GM19452 (cell line): ENCODE measurements around the gene CYGB.

ENCODE experiments used
- ATAC-seq: cut with Tn5 transposase; IDR thresholded peaks from one replicate; pipeline ENCODE4 v1.9.1; 2021; ENCODE audit not compliant: unreplicated experiment

The CYGB gene

DNA sequence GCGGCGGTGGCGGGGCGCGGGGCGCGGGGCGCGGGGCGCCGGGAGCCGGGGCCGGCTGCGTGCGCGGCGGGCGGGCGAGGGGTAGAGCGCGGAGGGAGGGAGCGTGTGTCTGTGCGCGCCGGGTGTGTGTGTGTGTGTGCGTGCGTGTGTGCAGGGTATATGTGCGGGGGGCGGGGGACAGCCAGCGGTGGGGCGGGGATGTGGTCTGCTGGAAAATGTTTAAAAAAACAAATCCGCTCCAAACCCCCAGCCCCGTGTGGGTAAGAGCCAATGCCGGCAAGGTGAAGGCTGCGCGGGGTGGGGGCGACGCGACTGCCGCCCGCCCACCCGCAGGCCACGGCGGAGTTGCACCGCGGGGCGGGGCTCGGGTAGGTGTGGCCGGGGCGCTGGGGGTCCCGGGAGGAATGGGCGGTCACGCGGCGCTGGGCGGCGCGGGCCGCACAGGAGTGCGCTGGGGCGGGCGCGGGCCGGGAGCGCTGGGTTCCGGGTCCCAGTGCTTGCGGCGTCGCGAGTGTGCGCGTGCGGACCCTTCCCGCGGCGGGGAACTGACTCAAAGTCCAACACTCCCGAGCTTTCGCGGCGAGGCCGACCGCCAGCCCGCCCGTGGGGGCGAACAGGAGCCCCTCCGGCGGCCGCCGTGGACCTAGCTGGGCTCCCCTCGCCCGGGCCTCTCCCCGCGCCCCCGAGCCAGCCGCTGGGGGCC is at the start of gene CYGB:
CYGB (minus strand) TSS at position 132 of the 703 bp plus-strand sequence. CDS start 167 bp downstream, outside the sequence.
- ATAC-seq: no peak

DNA sequence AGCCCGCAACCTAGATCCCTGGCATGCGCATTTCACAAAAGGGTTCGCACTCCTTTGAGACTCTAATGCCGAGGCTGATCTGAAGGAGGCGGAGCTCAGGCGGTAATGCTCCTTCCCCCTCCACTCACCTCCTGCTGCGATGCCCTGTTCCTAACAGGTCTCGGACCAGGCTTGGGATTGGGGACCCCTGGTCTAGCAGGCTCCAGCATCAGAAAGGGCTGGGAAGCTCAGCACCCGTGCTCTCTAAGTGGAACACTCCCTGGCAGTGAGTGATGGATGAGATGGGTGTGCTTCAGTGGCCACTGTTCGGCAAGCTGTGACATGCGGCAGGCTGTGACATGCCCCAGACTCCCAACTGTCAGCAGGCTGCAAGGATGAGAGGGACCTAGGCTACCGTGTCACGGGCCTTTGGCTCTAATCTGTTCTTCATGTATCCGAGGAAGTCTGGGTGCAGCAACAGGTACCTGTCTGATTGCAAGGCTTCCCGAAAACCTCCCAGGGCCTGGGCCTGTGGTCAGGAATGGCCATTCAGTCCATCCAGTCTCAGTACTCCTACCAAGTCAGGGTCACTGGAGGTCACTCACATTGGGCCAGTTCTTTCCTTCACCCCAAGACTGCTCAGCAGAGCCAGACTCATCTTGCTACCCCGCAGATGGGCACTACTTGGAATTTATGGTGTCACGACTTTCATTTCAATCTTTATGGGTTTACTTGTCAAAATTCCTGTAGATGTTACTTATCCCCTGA is 49.4 kb upstream of the CYGB start:
- ATAC-seq: no peak

DNA sequence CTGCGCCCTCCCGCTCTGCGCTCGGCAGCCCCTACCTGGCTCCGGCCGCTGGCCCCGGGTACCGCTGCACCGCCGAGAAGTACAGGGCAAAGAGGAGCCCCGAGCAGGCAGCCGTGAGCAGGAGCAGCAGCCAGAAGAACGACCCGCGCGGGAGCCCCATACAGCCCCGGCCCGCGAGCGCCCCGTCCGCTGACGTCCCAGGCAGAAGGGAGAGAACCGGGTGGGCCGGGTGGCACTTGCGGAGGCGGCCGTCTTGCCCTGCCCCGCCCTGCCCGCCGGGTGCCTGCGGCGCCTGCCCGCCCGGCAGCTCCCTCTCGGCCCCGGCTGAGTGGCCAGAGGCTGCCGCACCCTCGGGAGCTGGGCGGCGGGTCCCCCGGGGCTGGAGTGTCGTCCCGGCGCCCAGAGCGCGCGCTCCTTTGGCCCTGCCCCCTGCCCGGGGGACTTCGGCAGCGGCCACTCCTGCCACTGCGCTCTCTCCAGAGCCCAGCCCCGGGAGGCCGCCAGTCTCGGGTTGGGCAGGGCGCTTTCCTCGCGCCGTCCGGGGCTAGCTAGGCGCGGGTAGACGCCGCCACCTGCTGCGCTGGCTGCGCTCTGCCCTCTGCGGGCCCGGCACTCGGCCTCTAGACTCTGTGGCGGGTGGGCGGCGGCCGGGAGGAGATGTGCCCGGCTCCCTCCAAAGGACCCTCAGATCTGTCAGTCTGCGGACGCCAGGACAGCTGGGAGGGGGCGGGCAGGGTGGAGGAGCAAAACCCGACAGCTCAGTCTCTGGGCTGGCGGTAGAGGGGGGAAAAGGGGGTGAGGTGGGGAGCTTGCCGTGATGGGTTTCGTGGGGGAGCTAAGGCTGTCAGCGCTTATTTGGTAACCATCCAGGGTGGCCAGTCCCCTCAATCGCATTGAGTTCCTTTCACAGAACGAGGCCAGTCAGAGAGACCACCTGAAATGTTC is 48.4 kb upstream of the CYGB start, which contains the start of gene ST6GALNAC2:
ST6GALNAC2 (minus strand) TSS at position 212 of the 945 bp plus-strand sequence; CDS start at position 160, 52 bp downstream.
- ATAC-seq: no peak

DNA sequence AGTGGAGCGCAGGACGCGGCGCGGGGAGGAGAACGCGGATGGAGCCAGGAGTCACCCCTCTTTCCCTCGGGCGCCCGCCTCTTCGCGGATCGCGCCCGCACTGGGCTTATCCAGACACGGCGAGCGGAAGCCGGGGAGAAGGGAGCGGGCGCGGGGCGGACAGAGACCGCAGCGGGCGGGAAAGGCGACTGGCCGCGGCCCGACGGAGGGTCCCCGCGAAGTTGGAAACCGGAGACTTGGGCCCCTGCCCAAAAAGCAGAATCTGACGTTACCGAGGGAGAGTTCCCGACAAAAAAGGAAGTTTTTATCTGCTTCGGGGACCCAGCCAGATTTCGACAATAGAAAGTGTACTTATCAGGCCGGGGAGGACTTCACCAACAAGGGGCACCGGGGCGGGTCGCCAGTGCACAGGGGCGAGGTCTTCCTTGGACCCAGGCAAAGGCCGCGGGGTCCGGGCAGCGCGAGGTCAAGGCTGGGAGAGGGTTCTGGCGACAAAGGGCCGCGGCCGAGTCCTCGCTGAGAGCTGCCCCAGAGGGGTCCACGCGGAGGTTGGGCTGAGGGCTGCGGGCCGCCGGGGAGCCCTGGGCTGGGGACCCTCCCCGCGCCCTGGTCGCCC is 47.6 kb upstream of the CYGB start:
- ATAC-seq: no peak

DNA sequence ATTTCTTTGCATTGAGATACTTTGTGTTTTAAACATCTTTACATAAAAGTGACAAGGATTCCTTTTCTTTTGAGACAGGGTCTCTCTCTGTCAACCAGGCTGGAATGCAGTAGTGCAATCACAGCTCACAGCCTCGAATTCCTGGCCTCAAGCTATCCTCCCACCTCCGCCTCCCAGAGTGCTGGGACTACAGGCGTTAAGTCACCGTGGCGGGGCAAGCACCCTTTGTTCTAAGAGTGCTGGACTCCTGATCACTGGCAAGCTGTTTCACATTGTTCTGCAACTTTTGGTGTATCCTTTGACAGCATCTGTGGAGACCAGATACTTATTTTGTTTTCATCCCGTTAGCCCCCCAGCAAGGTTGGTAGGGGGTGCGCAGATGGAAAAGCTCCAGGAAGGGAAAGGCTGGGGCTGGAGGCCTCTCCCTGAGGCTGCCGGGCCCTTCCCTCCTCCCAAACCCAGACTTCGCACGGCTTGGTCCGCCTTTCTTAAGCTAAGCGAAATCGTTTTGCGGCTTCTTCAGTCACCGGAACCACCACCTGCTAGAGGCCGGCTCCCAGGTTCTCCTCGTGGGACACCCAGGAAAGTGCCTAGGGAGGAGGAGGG is 47.0 kb upstream of the CYGB start:
- no peak for ATAC-seq

DNA sequence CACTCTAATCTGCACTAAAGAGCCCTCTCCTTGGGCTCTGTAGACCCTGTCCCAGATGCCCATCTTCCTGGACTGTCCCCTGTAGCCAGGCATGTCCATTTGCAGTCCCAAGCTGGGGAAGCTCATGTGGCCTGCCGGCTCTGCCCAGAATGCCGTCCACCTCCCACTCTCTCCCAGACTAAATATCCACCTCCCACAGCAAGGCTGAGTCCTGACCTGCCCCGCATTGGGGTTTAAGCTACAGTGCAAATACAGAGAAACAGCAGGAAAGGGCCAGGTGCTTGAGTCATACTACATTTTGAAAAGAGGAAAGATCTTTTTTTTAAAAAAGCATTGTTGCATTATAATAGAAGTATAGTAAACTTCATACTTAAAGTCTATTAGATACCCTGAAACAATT is 45.2 kb upstream of the CYGB start:
- no peak for ATAC-seq

DNA sequence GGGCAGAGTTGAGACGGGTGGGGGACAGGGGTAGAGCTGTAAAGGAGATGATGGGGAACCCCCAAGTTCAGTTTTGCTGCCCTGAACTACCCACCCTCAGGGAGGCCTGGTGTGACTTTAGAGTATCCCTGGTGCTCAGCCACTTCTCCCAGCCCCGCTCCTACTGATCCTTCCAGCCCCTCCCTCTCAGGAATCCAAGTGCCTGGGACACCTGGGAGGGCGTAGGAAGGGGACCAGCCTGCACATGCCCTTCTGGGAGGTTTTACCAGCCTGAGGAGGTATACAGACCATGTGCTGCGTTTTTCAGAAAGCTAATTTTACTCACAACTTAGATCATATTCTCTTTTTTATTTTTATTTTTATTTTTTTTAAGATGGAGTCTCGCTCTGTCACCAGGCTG is 44.0 kb upstream of the CYGB start:
- no peak for ATAC-seq

GRCh38 chr17:76579281-76579680 is 41.8 kb upstream of the CYGB start:
- no peak for ATAC-seq

- no peak for ATAC-seq
Observed at GRCh38 chr17:76578376-76578775, 40.9 kb upstream of the CYGB start.

- no peak for ATAC-seq
Observed at GRCh38 chr17:76577876-76578275, 40.4 kb upstream of the CYGB start.

- no peak for ATAC-seq
Observed at GRCh38 chr17:76576189-76576588, 38.7 kb upstream of the CYGB start.

- ATAC-seq: no peak
Observed at GRCh38 chr17:76575570-76575969, 38.1 kb upstream of the CYGB start.

DNA sequence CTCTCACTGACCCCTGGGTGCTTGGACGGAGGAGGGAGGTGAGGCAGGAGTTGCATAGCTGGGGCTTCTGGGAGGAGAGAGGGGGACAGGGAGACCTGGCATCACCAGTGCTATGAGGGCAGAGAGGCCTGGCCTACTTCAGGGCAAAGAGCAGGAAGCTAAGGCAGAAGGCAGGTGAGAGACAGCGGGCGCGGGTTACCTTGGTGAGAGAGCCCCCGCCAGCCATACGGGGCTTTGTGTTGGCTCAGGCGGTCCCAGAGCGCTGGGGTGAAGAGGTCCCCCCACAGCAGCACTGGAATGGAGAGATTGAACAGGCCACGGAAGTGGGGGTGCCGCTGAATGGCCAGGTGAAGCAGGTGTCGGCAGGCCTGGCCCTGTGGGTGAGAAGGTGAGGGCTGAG is 36.7 kb upstream of the CYGB start:
- ATAC-seq: no peak

DNA sequence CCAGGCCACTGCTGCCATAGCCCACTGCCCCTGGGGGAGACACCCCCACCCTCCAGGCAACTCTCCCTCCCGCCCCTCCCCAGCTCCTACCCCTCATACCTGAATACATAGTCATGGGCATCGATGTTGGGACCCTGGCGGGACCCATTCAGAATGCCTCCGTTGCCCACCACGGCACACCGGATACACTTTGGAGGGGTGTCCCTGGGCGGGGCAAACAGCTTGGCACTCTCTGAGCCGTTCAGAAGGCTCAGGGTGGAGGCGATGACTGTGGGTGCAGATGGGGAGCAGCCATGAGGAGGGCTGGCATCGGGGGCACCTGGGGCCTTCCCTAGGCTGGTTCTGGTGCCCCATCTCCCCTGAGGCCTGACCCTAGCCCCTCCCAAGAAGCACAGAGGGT is 35.6 kb upstream of the CYGB start:
- no peak for ATAC-seq

DNA sequence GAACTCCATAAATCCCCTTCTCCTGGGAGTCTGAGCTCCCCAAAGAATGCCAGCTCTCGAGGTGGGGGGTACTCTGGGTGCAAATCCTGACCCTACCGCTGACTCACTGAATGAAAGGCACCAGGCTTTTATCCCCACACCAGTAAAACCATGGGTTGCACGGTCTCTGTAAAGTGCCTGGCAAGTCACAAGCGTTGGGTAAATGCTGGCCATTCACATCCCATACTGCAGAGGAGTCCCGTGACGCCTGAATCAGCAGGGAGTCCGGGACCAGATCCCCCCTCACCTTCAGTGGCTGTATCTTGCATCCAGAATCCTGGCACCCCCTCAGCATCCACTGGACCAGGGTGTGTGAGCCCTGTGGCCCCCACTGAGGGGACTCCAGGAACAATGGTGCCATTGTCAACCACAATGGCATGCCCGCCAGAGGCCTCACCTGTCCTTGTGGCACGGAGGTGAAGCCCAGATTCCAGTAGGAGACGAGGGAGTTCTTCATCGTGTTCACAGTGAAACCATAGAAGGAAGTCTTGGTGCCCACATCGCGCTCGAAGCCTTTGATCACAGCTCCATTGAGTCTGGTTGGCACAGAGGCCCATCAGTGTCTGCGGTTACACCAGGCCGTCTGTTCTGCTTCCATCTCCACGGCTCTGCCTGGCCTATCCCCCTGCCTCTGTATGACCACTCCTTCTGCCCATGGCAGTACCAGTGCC is 34.8 kb upstream of the CYGB start:
- ATAC-seq: no peak

- no peak for ATAC-seq
Observed at GRCh38 chr17:76570877-76571471, 33.5 kb upstream of the CYGB start.

DNA sequence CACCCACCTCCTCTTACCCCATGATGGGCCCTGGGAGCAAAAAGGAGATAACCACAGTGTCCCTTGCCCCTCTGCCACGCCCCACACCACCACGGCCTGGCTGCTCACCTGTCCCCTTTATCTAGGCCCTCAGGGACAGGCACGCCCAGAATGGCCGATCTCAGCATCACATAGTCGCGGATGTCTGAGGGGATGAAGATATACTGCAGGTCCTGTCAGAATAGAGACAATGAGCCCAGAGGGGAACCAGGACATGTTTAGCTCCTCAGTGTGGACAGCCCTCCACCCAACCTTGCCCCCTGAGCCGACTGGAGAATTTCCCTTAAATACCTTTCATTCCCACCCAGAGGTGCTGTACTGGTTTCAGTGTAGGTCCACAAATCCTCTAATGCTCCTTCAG is 32.9 kb upstream of the CYGB start:
- no peak for ATAC-seq

GRCh38 chr17:76569607-76570279 is 32.2 kb upstream of the CYGB start:
- no peak for ATAC-seq

DNA sequence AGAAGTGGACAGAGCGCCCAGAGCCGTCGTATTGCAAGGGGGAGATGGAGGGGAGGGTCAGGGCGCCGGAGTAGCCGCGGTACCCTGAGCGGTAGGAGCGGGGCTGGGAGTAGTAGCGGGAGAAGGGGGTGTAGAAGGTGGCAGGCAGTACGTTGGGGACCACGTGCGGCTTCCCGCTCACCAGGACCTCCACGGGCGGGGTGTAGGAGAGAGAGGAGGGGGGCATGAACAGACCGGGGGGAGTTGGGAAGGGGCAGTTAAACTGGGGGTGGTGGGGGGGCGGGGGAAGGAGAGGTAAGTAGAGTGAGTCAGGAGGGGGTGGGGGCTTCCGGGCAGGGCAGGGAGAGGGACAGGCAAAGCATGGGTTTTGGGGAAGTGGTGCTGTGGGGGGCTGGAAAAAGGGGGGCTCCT is 31.3 kb upstream of the CYGB start:
- no peak for ATAC-seq
